B cell (primary cell): ENCODE measurements around the gene SWT1. TPM values are rescaled to one million over a fixed set of nuclear protein-coding genes. Genes with fewer than 3 reads are reported as not detected.

Experiments
- ATAC-seq: fragments of 200-7000 bp; cut with Tn5 transposase; one replicate; pipeline ENCODE4 v1.10.0; 2021; ENCODE audit warnings: low read depth, mild to moderate bottlenecking, moderate number of reproducible peaks, moderate library complexity
- CTCF ChIA-PET: fragments of 350-600 bp; sonication (Branson Sonifier 250); formaldehyde crosslinking; loops from one replicate; lab custom pipeline; 2021; ENCODE audit warnings: antibody characterized with exemption, inconsistent platforms; lab: Charles Lee
- POLR2A ChIA-PET: fragments of 350-600 bp; sonication (Branson Sonifier 250); formaldehyde crosslinking; loops from one replicate; lab custom pipeline; 2021; ENCODE audit warnings: antibody characterized with exemption; lab: Charles Lee
- DNase-seq: peaks from one replicate; pipeline ENCODE4 v3.0.0; 2013
- H2AFZ ChIP-seq: 2 replicates; pipeline ENCODE4 v1.6.1; 2012; ENCODE audit warnings: mild to moderate bottlenecking, low read depth, low read length; ENCODE audit not compliant: insufficient read depth, poor library complexity, severe bottlenecking
- H3K27ac ChIP-seq, 2 donors: 1 replicate in 1 of 2; 2 replicates in 1 of 2; pipeline ENCODE4 v1.5.1; 2012 to 2013; ENCODE audit warnings: low read length in 2 of 2, mild to moderate bottlenecking in 2 of 2, moderate library complexity in 1 of 2
- H3K27me3 ChIP-seq, 4 experiments: fragments of 200-600 bp in 1 of 4; sonication (generic) in 1 of 4; replicated peaks in 1 of 4; 1 replicate in 2 of 4; 2 replicates in 2 of 4; pipeline versions ENCODE4 v1.6.1 to v1.7.0; 2013 to 2016; ENCODE audit warnings: low read length in 3 of 4, mild to moderate bottlenecking in 2 of 4, mixed read lengths in 1 of 4, moderate library complexity in 1 of 4; ENCODE audit not compliant: insufficient read depth in 4 of 4, control insufficient read depth in 3 of 4; ENCODE audit errors: control extremely low read depth in 1 of 4
- H3K36me3 ChIP-seq, 2 experiments: replicated peaks in 1 of 2; 1 replicate in 1 of 2; 2 replicates in 1 of 2; pipeline versions ENCODE4 v1.6.1 to v1.7.1; 2013; ENCODE audit warnings: low read length in 1 of 2; ENCODE audit not compliant: insufficient read depth in 2 of 2, control insufficient read depth in 1 of 2; ENCODE audit errors: control extremely low read depth in 1 of 2, extremely low read depth in 1 of 2
- H3K4me1 ChIP-seq, 2 donors: fragments of 200-600 bp in 1 of 2; sonication (generic) in 1 of 2; 1 replicate in 1 of 2; 2 replicates in 1 of 2; pipeline versions ENCODE4 v1.5.1 to v1.6.1; 2013 to 2017; ENCODE audit warnings: low read length in 2 of 2; ENCODE audit not compliant: control insufficient read depth in 2 of 2, insufficient read depth in 2 of 2
- H3K4me2 ChIP-seq: replicated peaks from 2 replicates; pipeline ENCODE3; 2012; ENCODE audit warnings: mild to moderate bottlenecking, low read depth, low read length; ENCODE audit not compliant: poor library complexity, severe bottlenecking
- H3K4me3 ChIP-seq, 5 experiments: fragments of 200-600 bp in 1 of 5; sonication (generic) in 1 of 5; 1 replicate in 3 of 5; 2 replicates in 2 of 5; pipeline versions ENCODE4 v1.5.1 to v1.7.0; 2011 to 2016; ENCODE audit warnings: low read length in 4 of 5, mild to moderate bottlenecking in 4 of 5, low read depth in 2 of 5, control low read depth in 1 of 5, moderate library complexity in 1 of 5; ENCODE audit not compliant: insufficient read depth in 1 of 5; ENCODE audit errors: control extremely low read depth in 1 of 5, extremely low read depth in 1 of 5
- H3K79me2 ChIP-seq: fragments of 200-600 bp; sonication (generic); one replicate; pipeline ENCODE4 v1.6.0; 2016; ENCODE audit warnings: low read length; ENCODE audit not compliant: control insufficient read depth, insufficient read depth
- H3K9ac ChIP-seq: fragments of 200-600 bp; sonication (generic); 2 replicates; pipeline ENCODE4 v1.6.1; 2017; ENCODE audit warnings: mild to moderate bottlenecking, low read length, moderate library complexity
- H3K9me3 ChIP-seq, 3 donors: one replicate each; pipeline versions ENCODE4 v1.6.1 to v1.7.1; 2013; ENCODE audit warnings: low read length in 2 of 3; ENCODE audit not compliant: control insufficient read depth in 2 of 3, insufficient read depth in 1 of 3; ENCODE audit errors: control extremely low read depth in 1 of 3
- H4K20me1 ChIP-seq: 2 replicates; pipeline ENCODE4 v1.6.0; 2012; ENCODE audit warnings: mild to moderate bottlenecking, low read length; ENCODE audit not compliant: insufficient read depth, control insufficient read depth, poor library complexity, severe bottlenecking
- H3K27ac Mint-ChIP-seq: one replicate; pipeline ENCODE4 v1.8.0; 2021; ENCODE audit warnings: mixed read lengths
- H3K27me3 Mint-ChIP-seq: one replicate; pipeline ENCODE4 v1.8.0; 2021; ENCODE audit warnings: mixed read lengths
- H3K4me1 Mint-ChIP-seq: one replicate; pipeline ENCODE4 v1.8.0; 2021; ENCODE audit warnings: mixed read lengths
- H3K4me3 Mint-ChIP-seq: one replicate; pipeline ENCODE4 v1.8.0; 2021; ENCODE audit warnings: mixed read lengths
- H3K9me3 Mint-ChIP-seq: one replicate; pipeline ENCODE4 v1.8.0; 2022; ENCODE audit warnings: mixed read lengths; ENCODE audit not compliant: insufficient read depth
- EZH2 ChIP-seq: IDR thresholded peaks from 2 replicates; pipeline ENCODE4 v1.6.1; 2012; ENCODE audit warnings: borderline replicate concordance, low read depth, mild to moderate bottlenecking, moderate library complexity, low read length; ENCODE audit not compliant: insufficient read depth, poor library complexity, severe bottlenecking
- WGBS: methylation state at CpG from one replicate; pipeline ENCODE4 v1.1.5; 2013; ENCODE audit warnings: missing lambda C conversion rate; ENCODE audit not compliant: insufficient coverage; 5-methylcytosine and 5-hydroxymethylcytosine counted together
- intact Hi-C: fragments of 100-400 bp; cut with micrococcal nuclease; formaldehyde crosslinking; loops from one replicate; pipeline ENCODE4 v1.10.0; 2022
- polyA plus RNA-seq: library from polyadenylated mRNA; depleted of rRNA; stranded (reverse); fragments of >200 nt; gene quantifications from 2 replicates; pipeline ENCODE4 v1.2.3, GENCODE V29; 2012
- total RNA-seq, 2 donors: library from RNA; stranded (reverse); fragments of 120-200 nt in 1 of 2; gene quantifications; 1 replicate in 1 of 2; 2 replicates in 1 of 2; pipeline versions ENCODE4 v1.2.3 to v1.2.4, GENCODE V29; 2013 to 2022
- TF ChIP-seq, protein P1 (sequence below): fragments of 200-600 bp; IDR thresholded peaks from one replicate; pipeline ENCODE4 v1.8.0; 2022; ENCODE audit warnings: antibody characterized with exemption, mild to moderate bottlenecking

Gene SWT1
- total and polyA plus RNA-seq, 2 donors (not counting 1 experiment from before 2014, with no cell fraction given) = 2.1 to 8.5 TPM

DNA sequence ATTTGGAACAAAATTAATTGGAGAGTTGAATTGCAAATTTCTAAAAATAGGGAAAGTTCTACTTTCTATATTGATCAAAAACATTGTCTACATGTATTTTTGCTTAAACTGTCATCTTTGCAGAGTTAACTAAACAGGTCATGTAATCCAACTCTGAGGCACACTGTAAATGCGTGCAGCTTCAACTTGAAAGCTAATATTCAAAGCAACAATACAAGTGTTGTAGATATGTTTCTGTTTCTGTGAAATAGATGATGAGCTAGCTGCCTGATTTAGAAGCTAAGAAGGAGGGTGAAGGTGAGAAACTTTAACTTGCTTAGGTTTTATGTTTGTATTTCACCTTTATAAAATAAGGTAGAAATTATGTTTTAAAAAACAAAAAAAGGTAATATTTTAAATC, 82.9 kb downstream of the SWT1 start:
- Mint-ChIP-seq H3K27ac (no peak overlapping the region), H3K27me3 (no peaks in the 10 kb centered on the region), H3K4me3 (no peak overlapping the region), H3K4me1 (no peaks in the 10 kb centered on the region), H3K9me3 (no peaks in the 10 kb centered on the region)
- no peak overlapping the region for H2AFZ ChIP-seq
- H3K27ac ChIP-seq = no peak overlapping the region
- H3K79me2 ChIP-seq = no peaks in the 10 kb centered on the region
- ChIA-PET POLR2A (no interaction called here), CTCF (interaction anchor here (0.8 to 3.2 kb wide), 5 partner anchors 39 to 455 kb away, joined by 3 to 25 read pairs (median 3); no protein-coding TSS in a partner anchor)
- no peaks in the 10 kb centered on the region for H3K36me3 ChIP-seq
- no peak overlapping the region for H3K4me3 ChIP-seq
- no peaks in the 10 kb centered on the region for H3K27me3 ChIP-seq
- H3K4me1 ChIP-seq = no peaks in the 10 kb centered on the region
- no peaks in the 10 kb centered on the region for H4K20me1 ChIP-seq
- intact Hi-C loops = loop anchor here (5.0 kb wide), 1 partner anchor 432 kb away; no protein-coding TSS in a partner anchor
- no peaks in the 10 kb centered on the region for H3K9me3 ChIP-seq
- no CpG with 5 or more reads among the region's 1 CpG for WGBS
- no peak overlapping the region for H3K4me2 ChIP-seq
- DNase-seq (no peak), ATAC-seq (no peak)
- TF ChIP-seq, protein P1, sequence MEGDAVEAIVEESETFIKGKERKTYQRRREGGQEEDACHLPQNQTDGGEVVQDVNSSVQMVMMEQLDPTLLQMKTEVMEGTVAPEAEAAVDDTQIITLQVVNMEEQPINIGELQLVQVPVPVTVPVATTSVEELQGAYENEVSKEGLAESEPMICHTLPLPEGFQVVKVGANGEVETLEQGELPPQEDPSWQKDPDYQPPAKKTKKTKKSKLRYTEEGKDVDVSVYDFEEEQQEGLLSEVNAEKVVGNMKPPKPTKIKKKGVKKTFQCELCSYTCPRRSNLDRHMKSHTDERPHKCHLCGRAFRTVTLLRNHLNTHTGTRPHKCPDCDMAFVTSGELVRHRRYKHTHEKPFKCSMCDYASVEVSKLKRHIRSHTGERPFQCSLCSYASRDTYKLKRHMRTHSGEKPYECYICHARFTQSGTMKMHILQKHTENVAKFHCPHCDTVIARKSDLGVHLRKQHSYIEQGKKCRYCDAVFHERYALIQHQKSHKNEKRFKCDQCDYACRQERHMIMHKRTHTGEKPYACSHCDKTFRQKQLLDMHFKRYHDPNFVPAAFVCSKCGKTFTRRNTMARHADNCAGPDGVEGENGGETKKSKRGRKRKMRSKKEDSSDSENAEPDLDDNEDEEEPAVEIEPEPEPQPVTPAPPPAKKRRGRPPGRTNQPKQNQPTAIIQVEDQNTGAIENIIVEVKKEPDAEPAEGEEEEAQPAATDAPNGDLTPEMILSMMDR = no peak
- no peak for TF ChIP-seq EZH2
- no peak overlapping the region for H3K9ac ChIP-seq

DNA sequence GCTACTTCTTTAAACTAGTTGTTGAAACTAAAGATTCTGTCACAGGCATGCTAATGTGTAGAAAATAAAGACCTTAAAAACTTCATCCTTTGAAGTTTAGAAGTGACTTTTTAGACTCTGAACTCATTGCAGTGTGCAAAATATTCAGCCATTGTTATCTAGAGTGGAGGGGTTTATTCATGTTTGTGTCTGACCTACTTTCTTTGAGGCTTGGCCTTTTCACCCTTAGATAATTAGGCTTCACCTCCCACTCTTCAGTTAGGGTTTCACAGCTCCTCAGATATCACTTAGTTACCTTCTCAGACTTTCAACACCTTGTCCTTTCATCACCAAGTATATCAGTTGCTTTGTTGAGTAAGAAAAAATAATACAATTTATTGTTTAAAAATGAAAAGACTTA, 84.2 kb downstream of the SWT1 start:
- H3K27ac ChIP-seq = no peak overlapping the region
- H3K4me2 ChIP-seq = no peak overlapping the region
- no peak overlapping the region for H2AFZ ChIP-seq
- H3K4me1 ChIP-seq = no peaks in the 10 kb centered on the region
- Mint-ChIP-seq H3K27ac (no peak overlapping the region), H3K4me1 (no peaks in the 10 kb centered on the region), H3K27me3 (no peaks in the 10 kb centered on the region), H3K4me3 (no peak overlapping the region), H3K9me3 (no peaks in the 10 kb centered on the region)
- ChIA-PET POLR2A (no interaction called here), CTCF (interaction anchor here (1.0 to 1.2 kb wide), 2 partner anchors 429 to 439 kb away, joined by 4 to 5 read pairs; no protein-coding TSS in a partner anchor)
- H3K27me3 ChIP-seq = no peaks in the 10 kb centered on the region
- H3K79me2 ChIP-seq = no peaks in the 10 kb centered on the region
- H3K36me3 ChIP-seq = no peaks in the 10 kb centered on the region
- no peaks in the 10 kb centered on the region for H3K9me3 ChIP-seq
- no peaks in the 10 kb centered on the region for H4K20me1 ChIP-seq
- no peak overlapping the region for H3K4me3 ChIP-seq
- TF ChIP-seq EZH2 = no peak
- TF ChIP-seq, protein P1 = no peak
- DNase-seq = no peak
- no peak overlapping the region for H3K9ac ChIP-seq
- intact Hi-C loops = no loop called here
- no peak for ATAC-seq
